H9 (cell line): ENCODE measurements around the gene FNDC1. TPM values are rescaled to one million over a fixed set of nuclear protein-coding genes. Genes with fewer than 3 reads are reported as not detected.

Experiments used
- DNase-seq: peaks from one replicate; pipeline ENCODE4 v3.0.0-alpha.2; 2017
- H2AFZ ChIP-seq: one replicate; pipeline ENCODE4 v1.6.1; 2013; ENCODE audit warnings: mild to moderate bottlenecking, low read length, control low read depth, moderate library complexity
- H2AK5ac ChIP-seq: 2 replicates; pipeline ENCODE4 v1.6.1; 2013; ENCODE audit warnings: low read length, control low read depth, mixed read lengths; ENCODE audit not compliant: insufficient read length
- H2BK120ac ChIP-seq: one replicate; pipeline ENCODE4 v1.6.1; 2013; ENCODE audit warnings: low read depth, mild to moderate bottlenecking, low read length, control low read depth, inconsistent platforms; ENCODE audit not compliant: poor library complexity, severe bottlenecking
- H2BK12ac ChIP-seq: 2 replicates; pipeline ENCODE4 v1.6.1; 2013; ENCODE audit warnings: low read length, control low read depth, mixed read lengths, low read depth; ENCODE audit not compliant: insufficient read length
- H2BK15ac ChIP-seq: 2 replicates; pipeline ENCODE4 v1.6.1; 2013; ENCODE audit warnings: low read depth, low read length, control low read depth
- H2BK20ac ChIP-seq: one replicate; pipeline ENCODE4 v1.6.1; 2013; ENCODE audit warnings: low read depth, mild to moderate bottlenecking, low read length, control low read depth, inconsistent platforms; ENCODE audit not compliant: poor library complexity, severe bottlenecking
- H2BK5ac ChIP-seq: 2 replicates; pipeline ENCODE4 v1.6.1; 2013; ENCODE audit warnings: low read length, control low read depth, mixed read lengths; ENCODE audit not compliant: insufficient read length
- H3K14ac ChIP-seq: 2 replicates; pipeline ENCODE4 v1.6.1; 2013; ENCODE audit warnings: low read length, control low read depth; ENCODE audit not compliant: insufficient read depth
- H3K18ac ChIP-seq: 2 replicates; pipeline ENCODE4 v1.6.1; 2013; ENCODE audit warnings: low read depth, mild to moderate bottlenecking, mixed read lengths, low read length, control low read depth; ENCODE audit not compliant: insufficient read length
- H3K23ac ChIP-seq: 2 replicates; pipeline ENCODE4 v1.6.1; 2013; ENCODE audit warnings: low read length, control low read depth, mixed read lengths, low read depth; ENCODE audit not compliant: insufficient read length
- H3K23me2 ChIP-seq: 2 replicates; pipeline ENCODE4 v1.6.1; 2013; ENCODE audit warnings: low read depth, mild to moderate bottlenecking, mixed read lengths, low read length, control low read depth; ENCODE audit not compliant: insufficient read length, poor library complexity, severe bottlenecking
- H3K27ac ChIP-seq: 2 replicates; pipeline ENCODE4 v1.5.1; 2013; ENCODE audit warnings: low read length, control low read depth, mixed read lengths, low read depth; ENCODE audit not compliant: insufficient read length
- H3K27me3 ChIP-seq: 2 replicates; pipeline ENCODE4 v1.6.1; 2013; ENCODE audit warnings: low read length, control low read depth, inconsistent platforms; ENCODE audit not compliant: insufficient read depth
- H3K4ac ChIP-seq: 2 replicates; pipeline ENCODE4 v1.6.1; 2013; ENCODE audit warnings: low read depth, mild to moderate bottlenecking, control low read depth, inconsistent platforms, low read length, moderate library complexity
- H3K4me1 ChIP-seq: 2 replicates; pipeline ENCODE4 v1.6.1; 2013; ENCODE audit warnings: low read length, control low read depth, inconsistent platforms; ENCODE audit not compliant: insufficient read depth
- H3K4me2 ChIP-seq: 2 replicates; pipeline ENCODE4 v1.6.1; 2013; ENCODE audit warnings: low read length, control low read depth, mixed read lengths; ENCODE audit not compliant: insufficient read length, insufficient read depth
- H3K56ac ChIP-seq: 2 replicates; pipeline ENCODE4 v1.6.1; 2013; ENCODE audit warnings: low read depth, mild to moderate bottlenecking, mixed read lengths, low read length, control low read depth; ENCODE audit not compliant: insufficient read length
- H3K79me1 ChIP-seq: 2 replicates; pipeline ENCODE4 v1.6.1; 2013; ENCODE audit warnings: low read depth, mild to moderate bottlenecking, moderate library complexity, low read length, control low read depth, inconsistent platforms; ENCODE audit not compliant: insufficient read depth, poor library complexity, severe bottlenecking
- H3K79me2 ChIP-seq: 2 replicates; pipeline ENCODE4 v1.6.1; 2013; ENCODE audit warnings: low read length, control low read depth, inconsistent platforms; ENCODE audit not compliant: insufficient read depth
- H3K9ac ChIP-seq: 2 replicates; pipeline ENCODE4 v1.6.1; 2013; ENCODE audit warnings: low read length, control low read depth, mixed read lengths; ENCODE audit not compliant: insufficient read length; ENCODE audit errors: extremely low read depth
- H3K9me3 ChIP-seq: one replicate; pipeline ENCODE4 v1.6.1; 2013; ENCODE audit warnings: low read depth, low read length, inconsistent platforms; ENCODE audit not compliant: control insufficient read depth
- H3T11ph ChIP-seq: one replicate; pipeline ENCODE4 v1.6.1; 2013; ENCODE audit warnings: mild to moderate bottlenecking, low read length, control low read depth, inconsistent platforms
- H4K20me1 ChIP-seq: one replicate; pipeline ENCODE4 v1.6.1; 2013; ENCODE audit not compliant: control insufficient read depth, insufficient read length, insufficient read depth
- H4K5ac ChIP-seq: 2 replicates; pipeline ENCODE4 v1.6.1; 2013; ENCODE audit warnings: low read depth, mild to moderate bottlenecking, mixed read lengths, low read length, control low read depth; ENCODE audit not compliant: insufficient read length
- H4K8ac ChIP-seq: replicated peaks from 2 replicates; pipeline ENCODE4 v1.6.1; 2013; ENCODE audit warnings: low read length, control low read depth, mixed read lengths, low read depth; ENCODE audit not compliant: insufficient read length
- H4K91ac ChIP-seq: 2 replicates; pipeline ENCODE4 v1.6.1; 2013; ENCODE audit warnings: low read depth, mild to moderate bottlenecking, moderate library complexity, mixed read lengths, low read length, control low read depth; ENCODE audit not compliant: insufficient read length
- H3K27ac Mint-ChIP-seq, 3 experiments: 2 replicates in 2 of 3; 3 replicates in 1 of 3; pipeline ENCODE4 v1.8.0; 2020 to 2021; ENCODE audit warnings: mixed read lengths in 3 of 3, mild to moderate bottlenecking in 1 of 3, moderate library complexity in 1 of 3
- H3K27me3 Mint-ChIP-seq: 2 replicates; pipeline ENCODE4 v1.8.0; 2021; ENCODE audit warnings: low read depth, mild to moderate bottlenecking, moderate library complexity, mixed read lengths
- H3K36me3 Mint-ChIP-seq, 3 experiments: 2 replicates in 2 of 3; 3 replicates in 1 of 3; pipeline ENCODE4 v1.8.0; 2020 to 2021; ENCODE audit warnings: low read depth in 3 of 3, mixed read lengths in 3 of 3; ENCODE audit not compliant: insufficient read depth in 1 of 3
- H3K4me1 Mint-ChIP-seq, 2 experiments: 2 replicates each; pipeline ENCODE4 v1.8.0; 2020; ENCODE audit warnings: mixed read lengths in 2 of 2
- H3K4me3 Mint-ChIP-seq, 2 experiments: 2 replicates in 1 of 2; 3 replicates in 1 of 2; pipeline ENCODE4 v1.8.0; 2020 to 2021; ENCODE audit warnings: mild to moderate bottlenecking in 2 of 2, mixed read lengths in 2 of 2, moderate library complexity in 1 of 2
- H3K9me3 Mint-ChIP-seq, 2 experiments: 2 replicates in 1 of 2; 3 replicates in 1 of 2; pipeline ENCODE4 v1.8.0; 2020; ENCODE audit warnings: mild to moderate bottlenecking in 2 of 2, mixed read lengths in 2 of 2, moderate library complexity in 1 of 2
- WGBS: extraction: QIAGEN DNeasy Blood & Tissue Kit; methylation state at CpG from one replicate; pipeline ENCODE4 v1.1.7; 2013; ENCODE audit warnings: missing lambda C conversion rate, low lambda C conversion rate, mixed read lengths; ENCODE audit not compliant: insufficient read length; ENCODE audit errors: extremely low coverage; 5-methylcytosine and 5-hydroxymethylcytosine counted together
- total RNA-seq: library from RNA; stranded (reverse); gene quantifications from 2 replicates; pipeline ENCODE4 v1.2.1, GENCODE V29; 2021
- TF ChIP-seq, protein P1 (sequence below): fragments of 200-600 bp; sonication (generic); conservative IDR thresholded peaks from 3 replicates; pipeline ENCODE4 v1.8.0; 2021; ENCODE audit warnings: antibody characterized with exemption, mild to moderate bottlenecking

Gene FNDC1
- total RNA-seq, 1 experiment from 2014 or later, result 0.24 TPM

GRCh38 chr6:159304641-159305040 is 135.4 kb downstream of the FNDC1 start:
- no peak for DNase-seq
- Histone ChIP-seq H3K4me1 (no peaks in the 10 kb centered on the region), H3K4ac (no peak overlapping the region), H3K27me3 (no peaks in the 10 kb centered on the region), H3K4me2 (no peak overlapping the region), H2AFZ (no peak overlapping the region), H2BK120ac (no peak overlapping the region), H3K27ac (no peak overlapping the region), H2BK15ac (no peak overlapping the region), H3K79me1 (no peaks in the 10 kb centered on the region), H3T11ph (no peak overlapping the region), H3K56ac (no peak overlapping the region), H2BK12ac (no peak overlapping the region), H3K18ac (no peak overlapping the region), H2AK5ac (no peak overlapping the region), H3K79me2 (no peaks in the 10 kb centered on the region), H3K23me2 (no peaks in the 10 kb centered on the region), H3K14ac (no peak overlapping the region), H3K9ac (no peak overlapping the region), H4K20me1 (no peaks in the 10 kb centered on the region), H3K23ac (no peak overlapping the region), H2BK20ac (no peak overlapping the region), H4K91ac (no peak overlapping the region), H4K8ac (no peak overlapping the region), H2BK5ac (no peak overlapping the region), H4K5ac (no peak overlapping the region), H3K9me3 (no peaks in the 10 kb centered on the region)
- Mint-ChIP-seq H3K27me3 (no peaks in the 10 kb centered on the region; the same call in 1 of the 2 replicates), H3K27ac (no peak overlapping the region), H3K9me3 (peaks cover 0 to 33% of the 10 kb centered on the region in 2 experiments; a peak in 2 of 5 replicates), H3K4me1 (peaks cover 0 to 4% of the 10 kb centered on the region in 2 experiments; a peak in 1 of 4 replicates), H3K36me3 (no peaks in the 10 kb centered on the region), H3K4me3 (no peak overlapping the region)
- no CpG with 5 or more reads among the region's 1 CpG for WGBS
- TF ChIP-seq, protein P1, sequence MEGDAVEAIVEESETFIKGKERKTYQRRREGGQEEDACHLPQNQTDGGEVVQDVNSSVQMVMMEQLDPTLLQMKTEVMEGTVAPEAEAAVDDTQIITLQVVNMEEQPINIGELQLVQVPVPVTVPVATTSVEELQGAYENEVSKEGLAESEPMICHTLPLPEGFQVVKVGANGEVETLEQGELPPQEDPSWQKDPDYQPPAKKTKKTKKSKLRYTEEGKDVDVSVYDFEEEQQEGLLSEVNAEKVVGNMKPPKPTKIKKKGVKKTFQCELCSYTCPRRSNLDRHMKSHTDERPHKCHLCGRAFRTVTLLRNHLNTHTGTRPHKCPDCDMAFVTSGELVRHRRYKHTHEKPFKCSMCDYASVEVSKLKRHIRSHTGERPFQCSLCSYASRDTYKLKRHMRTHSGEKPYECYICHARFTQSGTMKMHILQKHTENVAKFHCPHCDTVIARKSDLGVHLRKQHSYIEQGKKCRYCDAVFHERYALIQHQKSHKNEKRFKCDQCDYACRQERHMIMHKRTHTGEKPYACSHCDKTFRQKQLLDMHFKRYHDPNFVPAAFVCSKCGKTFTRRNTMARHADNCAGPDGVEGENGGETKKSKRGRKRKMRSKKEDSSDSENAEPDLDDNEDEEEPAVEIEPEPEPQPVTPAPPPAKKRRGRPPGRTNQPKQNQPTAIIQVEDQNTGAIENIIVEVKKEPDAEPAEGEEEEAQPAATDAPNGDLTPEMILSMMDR, result no peak
